Panc1 (cell line): ENCODE results near the gene NCOA3. TPM values are rescaled to one million over a fixed set of nuclear protein-coding genes. Genes with fewer than 3 reads are reported as not detected.

Experiments used
- ATAC-seq: fragments of 200-7000 bp; cut with Tn5 transposase; 2 replicates; pipeline ENCODE4 v1.9.1; 2020; ENCODE audit warnings: mild to moderate bottlenecking, moderate library complexity
- BruUV-seq: library from RNA; stranded (reverse); fragments of 400-500 nt; replicated peaks from 2 replicates; lab custom pipeline; 2021; lab: Mats Ljungman, UMichigan
- CTCF ChIA-PET: fragments of 300-600 bp; sonication (Branson Sonifier 250); formaldehyde crosslinking; loops from one replicate; lab custom pipeline; 2022; ENCODE audit warnings: antibody characterized with exemption; lab: Charles Lee
- POLR2A ChIA-PET: fragments of 300-600 bp; sonication (Branson Sonifier 250); formaldehyde crosslinking; loops from one replicate; lab custom pipeline; 2022; ENCODE audit warnings: antibody characterized with exemption; lab: Charles Lee
- DNase-seq: peaks from one replicate; pipeline ENCODE4 v3.0.0-alpha.2; 2010; ENCODE audit warnings: low read depth, low spot score
- H3K27ac ChIP-seq: 2 replicates; pipeline ENCODE4 v1.5.1; 2011; ENCODE audit warnings: mild to moderate bottlenecking, low read length, inconsistent platforms
- H3K27me3 ChIP-seq: fragments of 200-500 bp; sonication (Bioruptor generic); 2 replicates; pipeline ENCODE4 v1.6.0; 2014; ENCODE audit warnings: low read length, inconsistent platforms; ENCODE audit not compliant: control insufficient read depth, insufficient read depth
- H3K36me3 ChIP-seq: fragments of 200-500 bp; sonication (Bioruptor generic); 2 replicates; pipeline ENCODE4 v1.5.1; 2014; ENCODE audit warnings: inconsistent platforms, mild to moderate bottlenecking, low read length, moderate library complexity; ENCODE audit not compliant: control insufficient read depth, insufficient read depth
- H3K4me1 ChIP-seq: 2 replicates; pipeline ENCODE4 v1.5.1; 2011; ENCODE audit warnings: inconsistent platforms, mild to moderate bottlenecking, low read length, moderate library complexity; ENCODE audit not compliant: control insufficient read depth, insufficient read depth
- H3K4me3 ChIP-seq, 2 experiments: 2 replicates each; pipeline ENCODE4 v1.5.1; 2011 to 2012; ENCODE audit warnings: low read depth in 2 of 2, low read length in 2 of 2, mild to moderate bottlenecking in 2 of 2, inconsistent platforms in 1 of 2, moderate library complexity in 1 of 2
- H3K9me3 ChIP-seq: fragments of 200-500 bp; sonication (Bioruptor generic); 2 replicates; pipeline ENCODE4 v1.5.1; 2014; ENCODE audit warnings: low read depth, mild to moderate bottlenecking, inconsistent platforms, low read length, moderate library complexity; ENCODE audit not compliant: control insufficient read depth, insufficient read depth
- CTCF ChIP-seq: fragments of 450-650 bp; IDR thresholded peaks from 2 replicates; pipeline ENCODE4 v1.5.1; 2017; ENCODE audit warnings: mild to moderate bottlenecking
- POLR2AphosphoS5 ChIP-seq: IDR thresholded peaks from 2 replicates; pipeline ENCODE4 v1.6.1; 2012; ENCODE audit warnings: mild to moderate bottlenecking, low read depth, low read length, moderate library complexity
- REST ChIP-seq, 2 experiments: IDR thresholded peaks; 2 replicates each; pipeline ENCODE4 v1.6.1; 2011 to 2012; ENCODE audit warnings: low read depth in 2 of 2, control low read depth in 1 of 2, low read length in 1 of 2, mild to moderate bottlenecking in 1 of 2, moderate library complexity in 1 of 2; ENCODE audit not compliant: insufficient read depth in 1 of 2
- SIN3A ChIP-seq: IDR thresholded peaks from 2 replicates; pipeline ENCODE4 v1.6.1; 2012; ENCODE audit warnings: low read depth, mild to moderate bottlenecking, low read length, moderate library complexity, borderline replicate concordance; ENCODE audit not compliant: insufficient read depth
- TCF7L2 ChIP-seq: IDR thresholded peaks from 2 replicates; pipeline ENCODE4 v1.6.1; 2011; ENCODE audit warnings: mild to moderate bottlenecking, low read depth, low read length, inconsistent platforms
- in situ Hi-C: cut with HindIII; loops from 2 replicates; pipeline ENCODE4 v1.10.0; 2016; ENCODE audit warnings: low sequenced_read_pairs, low pct_unique_long_range_greater_than_20kb
- intact Hi-C: fragments of 100-400 bp; cut with micrococcal nuclease; formaldehyde crosslinking; loops from one replicate; pipeline ENCODE4 v1.10.0; 2022; ENCODE audit not compliant: unreplicated experiment
- total RNA-seq: library from RNA; stranded (reverse); gene quantifications from one replicate; pipeline ENCODE4 v1.2.1, GENCODE V29; 2021; ENCODE audit not compliant: unreplicated experiment

NCOA3 gene
- total RNA-seq, 1 experiment from 2014 or later, result 47.7 TPM

DNA sequence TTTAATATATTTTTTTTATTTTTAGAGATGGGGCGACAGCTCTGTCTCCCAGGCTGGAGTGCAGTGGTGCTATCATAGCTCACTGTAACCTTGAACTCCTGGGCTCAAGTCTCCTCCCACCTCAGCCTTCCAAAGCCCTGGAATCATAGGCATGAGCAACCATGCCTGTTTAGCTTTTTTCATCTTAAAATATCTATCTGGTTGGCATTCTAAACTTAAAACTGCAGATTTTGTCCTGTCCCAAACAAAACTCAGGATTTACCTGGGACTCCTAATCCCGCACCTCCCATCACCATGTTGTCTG is 158.9 kb downstream of the NCOA3 start:
- no peaks in the 10 kb centered on the region for H3K27me3 ChIP-seq
- H3K9me3 ChIP-seq, result no peaks in the 10 kb centered on the region
- ATAC-seq (no peak), DNase-seq (no peak)
- peaks cover 2% of the 10 kb centered on the region for H3K36me3 ChIP-seq
- H3K4me3 ChIP-seq, result no peak overlapping the region
- H3K4me1 ChIP-seq, result peaks cover 3% of the 10 kb centered on the region; the same call in 1 of the 2 replicates
- intact Hi-C loops (loop anchor here (5.0 kb wide), 1 partner anchor 962 kb away; no protein-coding TSS in a partner anchor), in situ Hi-C loops (no loop called here)
- ChIA-PET CTCF (interaction anchor here (0.6 kb wide), 1 partner anchor 535 kb away, joined by 3 read pairs; no protein-coding TSS in a partner anchor), POLR2A (no interaction called here)
- no TSS peak for BruUV-seq
- no peak overlapping the region for H3K27ac ChIP-seq
- TF ChIP-seq POLR2AphosphoS5 (no peak), CTCF (no peak), SIN3A (no peak), TCF7L2 (no peak), REST (IDR thresholded peaks at IDR 0.05; ENCODE audit: insufficient read depth in 1 of 2, low read depth in 2 of 2, low read length in 1 of 2) (no peak)

- intact Hi-C loops, result loop anchor here (5.0 kb wide), 1 partner anchor 961 kb away; no protein-coding TSS in a partner anchor
- Histone ChIP-seq H3K4me3 (no peak overlapping the region), H3K27me3 (no peaks in the 10 kb centered on the region), H3K9me3 (no peaks in the 10 kb centered on the region), H3K27ac (no peak overlapping the region), H3K36me3 (peaks cover 2% of the 10 kb centered on the region), H3K4me1 (peaks cover 3% of the 10 kb centered on the region; the same call in 1 of the 2 replicates)
- in situ Hi-C loops, result no loop called here
- ChIA-PET POLR2A (no interaction called here), CTCF (interaction anchor here (0.6 to 1.3 kb wide), 2 partner anchors 536 to 959 kb away, joined by 3 read pairs; no protein-coding TSS in a partner anchor)
- no peak for ATAC-seq
- no TSS peak for BruUV-seq
- TF ChIP-seq SIN3A (no peak), REST (IDR thresholded peaks at IDR 0.05; ENCODE audit: insufficient read depth in 1 of 2, low read depth in 2 of 2, low read length in 1 of 2) (no peak), POLR2AphosphoS5 (no peak), TCF7L2 (no peak), CTCF (no peak)
- no peak for DNase-seq
Observed at GRCh38 chr20:47660983-47661700, 159.5 kb downstream of the NCOA3 start.
